H9 (cell line): ENCODE data around the gene ADGRL3. TPM values are rescaled to one million over a fixed set of nuclear protein-coding genes. Genes with fewer than 3 reads are reported as not detected.

Experiments
- DNase-seq: peaks from one replicate; pipeline ENCODE4 v3.0.0-alpha.2; 2017
- H2AFZ ChIP-seq: one replicate; pipeline ENCODE4 v1.6.1; 2013; ENCODE audit warnings: mild to moderate bottlenecking, low read length, control low read depth, moderate library complexity
- H2AK5ac ChIP-seq: 2 replicates; pipeline ENCODE4 v1.6.1; 2013; ENCODE audit warnings: low read length, control low read depth, mixed read lengths; ENCODE audit not compliant: insufficient read length
- H2BK120ac ChIP-seq: one replicate; pipeline ENCODE4 v1.6.1; 2013; ENCODE audit warnings: low read depth, mild to moderate bottlenecking, low read length, control low read depth, inconsistent platforms; ENCODE audit not compliant: poor library complexity, severe bottlenecking
- H2BK12ac ChIP-seq: 2 replicates; pipeline ENCODE4 v1.6.1; 2013; ENCODE audit warnings: low read length, control low read depth, mixed read lengths, low read depth; ENCODE audit not compliant: insufficient read length
- H2BK15ac ChIP-seq: 2 replicates; pipeline ENCODE4 v1.6.1; 2013; ENCODE audit warnings: low read depth, low read length, control low read depth
- H2BK20ac ChIP-seq: one replicate; pipeline ENCODE4 v1.6.1; 2013; ENCODE audit warnings: low read depth, mild to moderate bottlenecking, low read length, control low read depth, inconsistent platforms; ENCODE audit not compliant: poor library complexity, severe bottlenecking
- H2BK5ac ChIP-seq: 2 replicates; pipeline ENCODE4 v1.6.1; 2013; ENCODE audit warnings: low read length, control low read depth, mixed read lengths; ENCODE audit not compliant: insufficient read length
- H3K14ac ChIP-seq: 2 replicates; pipeline ENCODE4 v1.6.1; 2013; ENCODE audit warnings: low read length, control low read depth; ENCODE audit not compliant: insufficient read depth
- H3K18ac ChIP-seq: 2 replicates; pipeline ENCODE4 v1.6.1; 2013; ENCODE audit warnings: low read depth, mild to moderate bottlenecking, mixed read lengths, low read length, control low read depth; ENCODE audit not compliant: insufficient read length
- H3K23ac ChIP-seq: 2 replicates; pipeline ENCODE4 v1.6.1; 2013; ENCODE audit warnings: low read length, control low read depth, mixed read lengths, low read depth; ENCODE audit not compliant: insufficient read length
- H3K23me2 ChIP-seq: 2 replicates; pipeline ENCODE4 v1.6.1; 2013; ENCODE audit warnings: low read depth, mild to moderate bottlenecking, mixed read lengths, low read length, control low read depth; ENCODE audit not compliant: insufficient read length, poor library complexity, severe bottlenecking
- H3K27ac ChIP-seq: 2 replicates; pipeline ENCODE4 v1.5.1; 2013; ENCODE audit warnings: low read length, control low read depth, mixed read lengths, low read depth; ENCODE audit not compliant: insufficient read length
- H3K27me3 ChIP-seq: 2 replicates; pipeline ENCODE4 v1.6.1; 2013; ENCODE audit warnings: low read length, control low read depth, inconsistent platforms; ENCODE audit not compliant: insufficient read depth
- H3K4ac ChIP-seq: 2 replicates; pipeline ENCODE4 v1.6.1; 2013; ENCODE audit warnings: low read depth, mild to moderate bottlenecking, control low read depth, inconsistent platforms, low read length, moderate library complexity
- H3K4me1 ChIP-seq: 2 replicates; pipeline ENCODE4 v1.6.1; 2013; ENCODE audit warnings: low read length, control low read depth, inconsistent platforms; ENCODE audit not compliant: insufficient read depth
- H3K4me2 ChIP-seq: 2 replicates; pipeline ENCODE4 v1.6.1; 2013; ENCODE audit warnings: low read length, control low read depth, mixed read lengths; ENCODE audit not compliant: insufficient read length, insufficient read depth
- H3K56ac ChIP-seq: 2 replicates; pipeline ENCODE4 v1.6.1; 2013; ENCODE audit warnings: low read depth, mild to moderate bottlenecking, mixed read lengths, low read length, control low read depth; ENCODE audit not compliant: insufficient read length
- H3K79me1 ChIP-seq: 2 replicates; pipeline ENCODE4 v1.6.1; 2013; ENCODE audit warnings: low read depth, mild to moderate bottlenecking, moderate library complexity, low read length, control low read depth, inconsistent platforms; ENCODE audit not compliant: insufficient read depth, poor library complexity, severe bottlenecking
- H3K79me2 ChIP-seq: 2 replicates; pipeline ENCODE4 v1.6.1; 2013; ENCODE audit warnings: low read length, control low read depth, inconsistent platforms; ENCODE audit not compliant: insufficient read depth
- H3K9ac ChIP-seq: 2 replicates; pipeline ENCODE4 v1.6.1; 2013; ENCODE audit warnings: low read length, control low read depth, mixed read lengths; ENCODE audit not compliant: insufficient read length; ENCODE audit errors: extremely low read depth
- H3K9me3 ChIP-seq: one replicate; pipeline ENCODE4 v1.6.1; 2013; ENCODE audit warnings: low read depth, low read length, inconsistent platforms; ENCODE audit not compliant: control insufficient read depth
- H3T11ph ChIP-seq: one replicate; pipeline ENCODE4 v1.6.1; 2013; ENCODE audit warnings: mild to moderate bottlenecking, low read length, control low read depth, inconsistent platforms
- H4K20me1 ChIP-seq: one replicate; pipeline ENCODE4 v1.6.1; 2013; ENCODE audit not compliant: control insufficient read depth, insufficient read length, insufficient read depth
- H4K5ac ChIP-seq: 2 replicates; pipeline ENCODE4 v1.6.1; 2013; ENCODE audit warnings: low read depth, mild to moderate bottlenecking, mixed read lengths, low read length, control low read depth; ENCODE audit not compliant: insufficient read length
- H4K8ac ChIP-seq: replicated peaks from 2 replicates; pipeline ENCODE4 v1.6.1; 2013; ENCODE audit warnings: low read length, control low read depth, mixed read lengths, low read depth; ENCODE audit not compliant: insufficient read length
- H4K91ac ChIP-seq: 2 replicates; pipeline ENCODE4 v1.6.1; 2013; ENCODE audit warnings: low read depth, mild to moderate bottlenecking, moderate library complexity, mixed read lengths, low read length, control low read depth; ENCODE audit not compliant: insufficient read length
- H3K27ac Mint-ChIP-seq, 3 experiments: 2 replicates in 2 of 3; 3 replicates in 1 of 3; pipeline ENCODE4 v1.8.0; 2020 to 2021; ENCODE audit warnings: mixed read lengths in 3 of 3, mild to moderate bottlenecking in 1 of 3, moderate library complexity in 1 of 3
- H3K27me3 Mint-ChIP-seq: 2 replicates; pipeline ENCODE4 v1.8.0; 2021; ENCODE audit warnings: low read depth, mild to moderate bottlenecking, moderate library complexity, mixed read lengths
- H3K36me3 Mint-ChIP-seq, 3 experiments: 2 replicates in 2 of 3; 3 replicates in 1 of 3; pipeline ENCODE4 v1.8.0; 2020 to 2021; ENCODE audit warnings: low read depth in 3 of 3, mixed read lengths in 3 of 3; ENCODE audit not compliant: insufficient read depth in 1 of 3
- H3K4me1 Mint-ChIP-seq, 2 experiments: 2 replicates each; pipeline ENCODE4 v1.8.0; 2020; ENCODE audit warnings: mixed read lengths in 2 of 2
- H3K4me3 Mint-ChIP-seq, 2 experiments: 2 replicates in 1 of 2; 3 replicates in 1 of 2; pipeline ENCODE4 v1.8.0; 2020 to 2021; ENCODE audit warnings: mild to moderate bottlenecking in 2 of 2, mixed read lengths in 2 of 2, moderate library complexity in 1 of 2
- H3K9me3 Mint-ChIP-seq, 2 experiments: 2 replicates in 1 of 2; 3 replicates in 1 of 2; pipeline ENCODE4 v1.8.0; 2020; ENCODE audit warnings: mild to moderate bottlenecking in 2 of 2, mixed read lengths in 2 of 2, moderate library complexity in 1 of 2
- WGBS: extraction: QIAGEN DNeasy Blood & Tissue Kit; methylation state at CpG from one replicate; pipeline ENCODE4 v1.1.7; 2013; ENCODE audit warnings: missing lambda C conversion rate, low lambda C conversion rate, mixed read lengths; ENCODE audit not compliant: insufficient read length; ENCODE audit errors: extremely low coverage; 5-methylcytosine and 5-hydroxymethylcytosine counted together
- total RNA-seq: library from RNA; stranded (reverse); gene quantifications from 2 replicates; pipeline ENCODE4 v1.2.1, GENCODE V29; 2021
- TF ChIP-seq, protein P1 (sequence below): fragments of 200-600 bp; sonication (generic); conservative IDR thresholded peaks from 3 replicates; pipeline ENCODE4 v1.8.0; 2021; ENCODE audit warnings: antibody characterized with exemption, mild to moderate bottlenecking

Gene ADGRL3
- total RNA-seq, 1 experiment from 2014 or later: 5.9 TPM

DNA sequence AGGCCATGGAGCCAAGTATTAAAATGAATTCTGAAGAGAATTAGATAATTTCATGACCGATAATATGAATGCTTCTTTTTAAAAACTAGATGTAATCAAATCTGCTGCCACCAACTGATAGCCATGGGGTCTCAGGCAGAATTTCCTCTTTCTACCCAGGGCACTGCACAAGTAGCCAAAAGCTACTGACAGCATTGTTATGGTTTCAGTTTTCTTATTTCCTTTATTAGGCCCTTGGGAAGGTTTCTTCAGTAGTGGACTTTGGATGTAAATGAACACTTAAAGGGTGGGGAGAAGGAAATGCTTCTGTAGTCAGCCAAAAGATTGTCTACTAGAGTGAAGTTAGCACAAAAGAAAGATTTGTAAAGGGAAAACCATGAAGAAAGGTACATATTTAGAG is 686.0 kb downstream of the ADGRL3 start:
- no peak overlapping the region for H2BK120ac ChIP-seq
- no peak overlapping the region for H2BK5ac ChIP-seq
- no CpG with 5 or more reads among the region's 1 CpG for WGBS
- H4K8ac ChIP-seq: no peak overlapping the region
- no peak overlapping the region for H3K9ac ChIP-seq
- H3K9me3 Mint-ChIP-seq: no peaks in the 10 kb centered on the region; a peak in 1 of 5 replicates
- H3K23me2 ChIP-seq: no peaks in the 10 kb centered on the region
- no peak overlapping the region for H2BK12ac ChIP-seq
- no peaks in the 10 kb centered on the region for H3K36me3 Mint-ChIP-seq
- no peak overlapping the region for H3K27ac ChIP-seq
- H3K27me3 ChIP-seq: no peaks in the 10 kb centered on the region
- no peak overlapping the region for H3T11ph ChIP-seq
- no peaks in the 10 kb centered on the region for H3K4me1 ChIP-seq
- H4K5ac ChIP-seq: no peak overlapping the region
- no peak overlapping the region for H3K23ac ChIP-seq
- H4K91ac ChIP-seq: no peak overlapping the region
- H3K4ac ChIP-seq: no peak overlapping the region
- peak overlapping the region in 1 of 3 experiments; percentile 75; a peak in 2 of 7 replicates for H3K27ac Mint-ChIP-seq
- no peak overlapping the region for H2AK5ac ChIP-seq
- H3K56ac ChIP-seq: no peak overlapping the region
- H3K79me2 ChIP-seq: no peaks in the 10 kb centered on the region
- H2BK15ac ChIP-seq: no peak overlapping the region
- no peak overlapping the region for H2BK20ac ChIP-seq
- H3K4me1 Mint-ChIP-seq: peaks cover 17 to 19% of the 10 kb centered on the region in 2 experiments
- no peak overlapping the region for H3K4me3 Mint-ChIP-seq
- TF ChIP-seq, protein P1, sequence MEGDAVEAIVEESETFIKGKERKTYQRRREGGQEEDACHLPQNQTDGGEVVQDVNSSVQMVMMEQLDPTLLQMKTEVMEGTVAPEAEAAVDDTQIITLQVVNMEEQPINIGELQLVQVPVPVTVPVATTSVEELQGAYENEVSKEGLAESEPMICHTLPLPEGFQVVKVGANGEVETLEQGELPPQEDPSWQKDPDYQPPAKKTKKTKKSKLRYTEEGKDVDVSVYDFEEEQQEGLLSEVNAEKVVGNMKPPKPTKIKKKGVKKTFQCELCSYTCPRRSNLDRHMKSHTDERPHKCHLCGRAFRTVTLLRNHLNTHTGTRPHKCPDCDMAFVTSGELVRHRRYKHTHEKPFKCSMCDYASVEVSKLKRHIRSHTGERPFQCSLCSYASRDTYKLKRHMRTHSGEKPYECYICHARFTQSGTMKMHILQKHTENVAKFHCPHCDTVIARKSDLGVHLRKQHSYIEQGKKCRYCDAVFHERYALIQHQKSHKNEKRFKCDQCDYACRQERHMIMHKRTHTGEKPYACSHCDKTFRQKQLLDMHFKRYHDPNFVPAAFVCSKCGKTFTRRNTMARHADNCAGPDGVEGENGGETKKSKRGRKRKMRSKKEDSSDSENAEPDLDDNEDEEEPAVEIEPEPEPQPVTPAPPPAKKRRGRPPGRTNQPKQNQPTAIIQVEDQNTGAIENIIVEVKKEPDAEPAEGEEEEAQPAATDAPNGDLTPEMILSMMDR: no peak
- no peak overlapping the region for H2AFZ ChIP-seq
- no peaks in the 10 kb centered on the region for H3K9me3 ChIP-seq
- no peak for DNase-seq
- H3K4me2 ChIP-seq: no peak overlapping the region
- H3K79me1 ChIP-seq: no peaks in the 10 kb centered on the region
- no peaks in the 10 kb centered on the region for H3K27me3 Mint-ChIP-seq
- no peaks in the 10 kb centered on the region for H4K20me1 ChIP-seq
- H3K14ac ChIP-seq: no peak overlapping the region
- H3K18ac ChIP-seq: no peak overlapping the region
